K562 (cell line): ENCODE data around the gene QSOX2. TPM values are rescaled to one million over a fixed set of nuclear protein-coding genes. Genes with fewer than 3 reads are reported as not detected.

Experiments
- ATAC-seq: fragments of 200-7000 bp; cut with Tn5 transposase; 3 replicates; pipeline ENCODE4 v1.9.1; 2020; ENCODE audit warnings: moderate library complexity
- BruUV-seq: library from RNA; stranded (reverse); fragments of 400-500 nt; replicated peaks from 2 replicates; lab custom pipeline; 2021; lab: Mats Ljungman, UMichigan
- CTCF ChIA-PET: fragments of 300-600 bp; formaldehyde crosslinking; extraction: SDS; loops from one replicate; lab custom pipeline; 2021; ENCODE audit warnings: low intra/inter-chr PET ratio; lab: Yijun Ruan, JAX
- POLR2A ChIA-PET: fragments of 300-600, 350-650 bp; sonication (Branson Sonifier 250); formaldehyde crosslinking; extraction: SDS; loops from one replicate; lab custom pipeline; 2021; ENCODE audit warnings: antibody characterized with exemption, inconsistent platforms; lab: Yijun Ruan, JAX
- DNase-seq, 4 experiments: peaks; one replicate each; pipeline versions ENCODE4 v3.0.0 to v3.0.0-alpha.2; 2011 to 2018; ENCODE audit warnings: low spot score in 3 of 4, mixed read lengths in 3 of 4; ENCODE audit errors: extremely low read depth in 1 of 4
- FAIRE-seq: peaks from 2 replicates; lab custom pipeline; 2011; peaks lifted over from hg19 to GRCh38; lab: Jason Lieb, UNC
- H2AFZ ChIP-seq: 2 replicates; pipeline ENCODE4 v1.6.0; 2011; ENCODE audit warnings: low read depth, low read length, control low read depth, inconsistent platforms
- H3K27ac ChIP-seq: fragments of 200-600 bp; 3 replicates; pipeline ENCODE4 v1.8.0; 2011; ENCODE audit warnings: low read depth, mild to moderate bottlenecking, control low read depth, inconsistent platforms, low read length, moderate library complexity, mixed read lengths; ENCODE audit errors: extremely low read depth
- H3K27me3 ChIP-seq, 2 experiments: fragments of 300-600 bp in 1 of 2; 2 replicates in 1 of 2; 3 replicates in 1 of 2; pipeline versions ENCODE4 v1.6.0 to v1.8.0; 2011; ENCODE audit warnings: inconsistent platforms in 2 of 2, low read length in 2 of 2, mild to moderate bottlenecking in 1 of 2, mixed read lengths in 1 of 2, moderate library complexity in 1 of 2; ENCODE audit not compliant: control insufficient read depth in 2 of 2, insufficient read depth in 2 of 2
- H3K36me3 ChIP-seq: fragments of 300-600 bp; 3 replicates; pipeline ENCODE4 v1.8.0; 2011; ENCODE audit warnings: mild to moderate bottlenecking, low read length, inconsistent platforms; ENCODE audit not compliant: control insufficient read depth, insufficient read depth
- H3K4me1 ChIP-seq, 2 experiments: fragments of 200-600 bp in 1 of 2; replicated peaks in 1 of 2; 2 replicates in 1 of 2; 3 replicates in 1 of 2; pipeline versions ENCODE4 v1.5.1 to v1.8.0; 2011; ENCODE audit warnings: inconsistent platforms in 2 of 2, low read length in 2 of 2, mild to moderate bottlenecking in 1 of 2, mixed read lengths in 1 of 2, moderate library complexity in 1 of 2; ENCODE audit not compliant: control insufficient read depth in 2 of 2, insufficient read depth in 2 of 2
- H3K4me2 ChIP-seq: 2 replicates; pipeline ENCODE4 v1.6.1; 2011; ENCODE audit warnings: low read length, control low read depth, inconsistent platforms, mixed read lengths; ENCODE audit not compliant: insufficient read depth
- H3K4me3 ChIP-seq: fragments of 200-600 bp; sonication (generic), shearing (Covaris generic); 2 replicates; pipeline ENCODE4 v1.5.1; 2016; ENCODE audit warnings: control low read depth, inconsistent platforms
- H3K79me2 ChIP-seq: fragments of 200-600 bp; 3 replicates; pipeline ENCODE4 v1.8.0; 2011; ENCODE audit warnings: low read length, inconsistent platforms; ENCODE audit not compliant: control insufficient read depth, insufficient read depth
- H3K9ac ChIP-seq, 2 experiments: 2 replicates each; pipeline versions ENCODE4 v1.6.0 to v1.6.1; 2011; ENCODE audit warnings: low read depth in 2 of 2, low read length in 2 of 2, control low read depth in 1 of 2, inconsistent platforms in 1 of 2, mild to moderate bottlenecking in 1 of 2, mixed read lengths in 1 of 2; ENCODE audit not compliant: insufficient read depth in 1 of 2
- H3K9me1 ChIP-seq: one replicate; pipeline ENCODE4 v1.6.0; 2011; ENCODE audit warnings: inconsistent platforms, mild to moderate bottlenecking, low read length, moderate library complexity; ENCODE audit not compliant: control insufficient read depth, insufficient read depth
- H3K9me3 ChIP-seq: replicated peaks from 2 replicates; pipeline ENCODE4 v1.5.1; 2011; ENCODE audit warnings: low read depth, low read length, inconsistent platforms; ENCODE audit not compliant: control insufficient read depth, insufficient read depth
- H4K20me1 ChIP-seq: replicated peaks from 2 replicates; pipeline ENCODE4 v1.6.1; 2011; ENCODE audit warnings: low read length, inconsistent platforms, mixed read lengths; ENCODE audit not compliant: control insufficient read depth, insufficient read depth
- ERF ChIP-seq: fragments of 450-650 bp; formaldehyde crosslinking; IDR thresholded peaks from 2 replicates; pipeline ENCODE4 v1.4.0; 2020; ENCODE audit warnings: mild to moderate bottlenecking, mixed read lengths
- L3MBTL2 ChIP-seq: fragments of 450-650 bp; IDR thresholded peaks from 2 replicates; pipeline ENCODE4 v1.6.1; 2016; ENCODE audit warnings: mild to moderate bottlenecking, moderate library complexity
- RAD21 ChIP-seq, 2 experiments: fragments of 250-450 bp in 1 of 2; fragments of 450-650 bp in 1 of 2; sonication (Bioruptor Pico) in 1 of 2; formaldehyde crosslinking in 1 of 2; IDR thresholded peaks in 1 of 2; conservative IDR thresholded peaks in 1 of 2; 2 replicates each; pipeline versions ENCODE4 v1.4.0 to v1.8.0; 2020 to 2022; ENCODE audit warnings: mild to moderate bottlenecking in 2 of 2, moderate library complexity in 1 of 2
- STAT5B ChIP-seq: fragments of 250-450 bp; sonication (Bioruptor Pico); IDR thresholded peaks from 2 replicates; pipeline ENCODE4 v1.8.0; 2021; ENCODE audit warnings: mild to moderate bottlenecking, inconsistent platforms
- ZNF224 ChIP-seq: sonication (generic); formaldehyde crosslinking; IDR thresholded peaks from 2 replicates; pipeline ENCODE4 v1.8.0; 2022; ENCODE audit warnings: mild to moderate bottlenecking, missing genetic modification reagents
- WGBS: fragments of 100-300 bp; shearing (Covaris generic); methylation state at CpG from one replicate; pipeline ENCODE4 v1.1.6; 2016; ENCODE audit warnings: low coverage, mixed read lengths; ENCODE audit not compliant: insufficient coverage; ENCODE audit errors: missing lambda C conversion rate; 5-methylcytosine and 5-hydroxymethylcytosine counted together
- in situ Hi-C: fragments of 300-500 bp; cut with MboI; formaldehyde crosslinking; loops from 4 replicates; pipeline ENCODE4 v1.15.0; 2018; ENCODE audit warnings: inconsistent platforms, mixed read lengths
- intact Hi-C: fragments of 100-400 bp; cut with micrococcal nuclease; formaldehyde crosslinking; loops from 2 replicates; pipeline ENCODE4 v1.14.2; 2022
- polyA plus RNA-seq, 8 experiments: library from polyadenylated mRNA; depleted of rRNA in 4 of 8; stranded (reverse) in 5 of 8; unstranded in 3 of 8; fragments of >200 nt; fragmentation: Nextera tagmentation in 2 of 8; fragmentation: Illumina TruSeq in 1 of 8; extraction: Ambion mirVana in 2 of 8; extraction: Trizol in 1 of 8; gene quantifications; 2 replicates each; pipeline versions ENCODE4 v1.2.1 to v1.2.3, GENCODE V29; 2011 to 2014; ENCODE audit warnings: inconsistent platforms in 1 of 8, missing spikeins in 1 of 8
- total RNA-seq, 7 experiments: library from RNA; depleted of rRNA in 6 of 7; stranded (reverse); fragments of >200 nt in 6 of 7; fragmentation: Illumina TruSeq in 2 of 7; extraction: Trizol in 2 of 7; gene quantifications; 2 replicates each; pipeline versions ENCODE4 v1.2.1 to v1.2.3, GENCODE V29; 2011 to 2021; ENCODE audit warnings: low replicate concordance in 1 of 7

QSOX2 gene
- total and polyA plus RNA-seq, 9 of the 15 experiments (the other 6 are each of a cell fraction or from before 2014, with no cell fraction given): 0.51 to 23.7 (median 12.7) TPM

GRCh38 chr9:136196404-136197083 lies 49.1 kb downstream of the QSOX2 start:
- ATAC-seq (no peak), FAIRE-seq (no peak), DNase-seq (no peak)
- peaks cover 22 to 57% of the 10 kb centered on the region in 2 experiments for H3K27me3 ChIP-seq
- BruUV-seq: no TSS peak
- no peaks in the 10 kb centered on the region for H3K9me1 ChIP-seq
- 6% methylated on average over 16 of the region's 16 CpGs for WGBS
- in situ Hi-C loops: no loop called here
- CTCF ChIA-PET: no interaction called here
- no peak overlapping the region for H3K4me3 ChIP-seq
- no peaks in the 10 kb centered on the region for H3K36me3 ChIP-seq
- H3K4me2 ChIP-seq: no peak overlapping the region
- H3K9ac ChIP-seq: no peak overlapping the region
- peaks cover 7% of the 10 kb centered on the region for H4K20me1 ChIP-seq
- POLR2A ChIA-PET: interaction anchor here (1.4 kb wide), 1 partner anchor 18 kb away, joined by 4 read pairs; no protein-coding TSS in a partner anchor
- no peaks in the 10 kb centered on the region for H3K79me2 ChIP-seq
- no peaks in the 10 kb centered on the region for H3K9me3 ChIP-seq
- no peak overlapping the region for H2AFZ ChIP-seq
- TF ChIP-seq RAD21 (CRISPR knock-in tag; conservative IDR thresholded peaks at IDR 0.05 in 1 of 2, IDR thresholded peaks at IDR 0.05 in 1 of 2) (0 out of 4 replicates have a peak, but pooled peaks of 1 of the 2 experiments have one; percentile 3), ERF (CRISPR knock-in tag) (no peak), L3MBTL2 (peak; percentile 75)
- intact Hi-C loops: no loop called here
- peaks cover 11 to 54% of the 10 kb centered on the region in 2 experiments; a peak in 3 of 5 replicates for H3K4me1 ChIP-seq
- no peak overlapping the region for H3K27ac ChIP-seq

GRCh38 chr9:136194540-136194939 lies 51.1 kb downstream of the QSOX2 start:
- Histone ChIP-seq H3K4me3 (no peak overlapping the region), H3K9me3 (no peaks in the 10 kb centered on the region), H3K36me3 (no peaks in the 10 kb centered on the region), H3K27me3 (peaks cover 7 to 37% of the 10 kb centered on the region in 2 experiments; a peak in 4 of 5 replicates), H2AFZ (no peak overlapping the region), H3K9me1 (no peaks in the 10 kb centered on the region), H3K4me2 (no peak overlapping the region), H3K4me1 (peaks cover 27 to 65% of the 10 kb centered on the region in 2 experiments), H3K27ac (no peak overlapping the region), H3K79me2 (no peaks in the 10 kb centered on the region), H4K20me1 (no peaks in the 10 kb centered on the region), H3K9ac (no peak overlapping the region)
- TF ChIP-seq ZNF224 (CRISPR knock-in tag) (no peak), STAT5B (CRISPR knock-in tag) (no peak)
- intact Hi-C loops (no loop called here), in situ Hi-C loops (no loop called here)
- CTCF ChIA-PET: no interaction called here
- FAIRE-seq (no peak), ATAC-seq (no peak), DNase-seq (no peak)
- POLR2A ChIA-PET: no interaction called here
- 10% methylated on average over 2 of the region's 5 CpGs for WGBS
- BruUV-seq: no TSS peak
